Mesendoderm (in vitro differentiated cells): ENCODE measurements around the gene CSTB.

Source experiments
- DNase-seq: peaks from one replicate; pipeline ENCODE4 v3.0.0; 2013
- H2AK5ac ChIP-seq: 2 replicates; pipeline ENCODE4 v1.6.1; 2013; ENCODE audit warnings: low read length, inconsistent platforms
- H2BK120ac ChIP-seq: 2 replicates; pipeline ENCODE4 v1.6.1; 2013; ENCODE audit warnings: low read depth, mild to moderate bottlenecking, low read length, moderate library complexity, mixed read lengths
- H2BK15ac ChIP-seq: replicated peaks from 2 replicates; pipeline ENCODE4 v1.6.1; 2013; ENCODE audit warnings: low read depth, mild to moderate bottlenecking, moderate library complexity
- H2BK5ac ChIP-seq: 2 replicates; pipeline ENCODE4 v1.6.1; 2013; ENCODE audit warnings: low read length, inconsistent platforms
- H3K18ac ChIP-seq: 2 replicates; pipeline ENCODE4 v1.6.1; 2013; ENCODE audit warnings: mild to moderate bottlenecking, low read length, mixed read lengths
- H3K23ac ChIP-seq: one replicate; pipeline ENCODE4 v1.6.1; 2013; ENCODE audit warnings: low read length
- H3K27ac ChIP-seq: 2 replicates; pipeline ENCODE4 v1.5.1; 2013; ENCODE audit warnings: low read depth, mild to moderate bottlenecking, inconsistent platforms, low read length, moderate library complexity
- H3K27me3 ChIP-seq: 2 replicates; pipeline ENCODE4 v1.6.1; 2013; ENCODE audit warnings: low read length, control low read depth, mild to moderate bottlenecking, inconsistent platforms; ENCODE audit not compliant: insufficient read depth, poor library complexity
- H3K36me3 ChIP-seq: 2 replicates; pipeline ENCODE4 v1.6.1; 2013; ENCODE audit warnings: low read length, inconsistent platforms; ENCODE audit not compliant: control insufficient read depth, insufficient read depth
- H3K4ac ChIP-seq: one replicate; pipeline ENCODE4 v1.6.1; 2013; ENCODE audit warnings: low read depth, mild to moderate bottlenecking, low read length, moderate library complexity
- H3K4me1 ChIP-seq: 2 replicates; pipeline ENCODE4 v1.6.1; 2013; ENCODE audit warnings: low read depth, low read length, inconsistent platforms; ENCODE audit not compliant: control insufficient read depth
- H3K4me2 ChIP-seq: 2 replicates; pipeline ENCODE4 v1.6.1; 2013; ENCODE audit warnings: low read length
- H3K4me3 ChIP-seq: 2 replicates; pipeline ENCODE4 v1.5.1; 2013; ENCODE audit warnings: mild to moderate bottlenecking, low read length
- H3K56ac ChIP-seq: one replicate; pipeline ENCODE4 v1.6.1; 2013; ENCODE audit warnings: low read length
- H3K79me1 ChIP-seq: 2 replicates; pipeline ENCODE4 v1.6.1; 2013; ENCODE audit warnings: low read length, inconsistent platforms
- H3K79me2 ChIP-seq: 2 replicates; pipeline ENCODE4 v1.6.1; 2013; ENCODE audit warnings: mild to moderate bottlenecking, low read length; ENCODE audit not compliant: control insufficient read depth, insufficient read depth
- H3K9ac ChIP-seq: 2 replicates; pipeline ENCODE4 v1.6.1; 2013; ENCODE audit warnings: low read length, inconsistent platforms
- H4K5ac ChIP-seq: one replicate; pipeline ENCODE4 v1.6.1; 2013; ENCODE audit warnings: low read length
- H4K8ac ChIP-seq: one replicate; pipeline ENCODE4 v1.6.1; 2013; ENCODE audit warnings: low read depth, mild to moderate bottlenecking, control low read depth, low read length, moderate library complexity
- WGBS: extraction: QIAGEN DNeasy Blood & Tissue Kit; methylation state at CpG from one replicate; pipeline ENCODE4 v1.1.7; 2013; ENCODE audit warnings: low lambda C conversion rate, missing lambda C conversion rate; ENCODE audit not compliant: insufficient coverage; ENCODE audit errors: extremely low coverage; 5-methylcytosine and 5-hydroxymethylcytosine counted together

Gene CSTB

DNA sequence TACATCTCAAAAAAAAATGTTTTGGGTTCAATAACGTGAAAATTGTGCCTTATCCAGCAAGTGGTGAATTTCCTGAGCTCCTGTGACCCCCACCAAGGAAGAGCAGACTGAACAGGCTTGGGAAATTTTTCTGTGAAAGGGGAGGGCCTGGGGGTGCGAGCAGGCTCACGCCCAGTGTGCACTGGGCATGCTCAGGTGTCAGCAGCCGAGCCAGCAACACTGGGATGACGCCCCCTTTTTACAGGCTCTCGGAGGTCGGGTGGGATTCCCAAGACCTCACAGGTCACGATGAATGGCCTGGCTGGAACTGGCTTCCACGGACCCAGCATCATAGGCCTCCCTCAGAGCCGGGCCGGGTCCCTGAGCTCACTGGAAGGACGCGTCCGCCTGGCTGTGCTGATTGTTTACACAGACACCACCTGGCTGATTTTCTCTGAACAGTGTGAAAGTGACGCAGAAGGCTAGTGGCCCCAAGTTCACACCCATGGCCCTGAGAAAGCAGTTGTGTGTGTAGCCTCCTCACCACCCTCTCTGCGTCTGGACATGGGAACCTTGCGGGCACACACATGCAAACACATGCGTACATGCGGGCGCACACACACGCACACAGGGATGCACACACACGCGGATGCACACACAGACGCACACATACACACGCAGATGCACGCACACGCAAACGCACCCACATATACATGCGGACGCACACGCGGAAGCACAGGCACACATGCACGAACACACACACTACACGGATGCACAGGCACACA lies 9.2 kb downstream of the CSTB start:
- no peaks in the 10 kb centered on the region for H3K27me3 ChIP-seq
- H3K4me3 ChIP-seq: no peak overlapping the region
- H3K4me1 ChIP-seq: peaks cover 5% of the 10 kb centered on the region
- no peak overlapping the region for H2BK120ac ChIP-seq
- H4K8ac ChIP-seq: no peak overlapping the region
- peak overlapping the region; percentile 0 for H3K56ac ChIP-seq
- H3K27ac ChIP-seq: no peak overlapping the region
- H3K4ac ChIP-seq: no peak overlapping the region
- DNase-seq: no peak
- H4K5ac ChIP-seq: no peak overlapping the region
- no peak overlapping the region for H3K9ac ChIP-seq
- H3K79me2 ChIP-seq: no peaks in the 10 kb centered on the region
- no peak overlapping the region for H3K23ac ChIP-seq
- H2BK15ac ChIP-seq: no peak overlapping the region
- no peak overlapping the region for H3K4me2 ChIP-seq
- WGBS: no CpG with 5 or more reads among the region's 34 CpGs
- H3K79me1 ChIP-seq: no peaks in the 10 kb centered on the region
- no peak overlapping the region for H2AK5ac ChIP-seq
- no peaks in the 10 kb centered on the region for H3K36me3 ChIP-seq
- H3K18ac ChIP-seq: no peak overlapping the region
- no peak overlapping the region for H2BK5ac ChIP-seq

DNA sequence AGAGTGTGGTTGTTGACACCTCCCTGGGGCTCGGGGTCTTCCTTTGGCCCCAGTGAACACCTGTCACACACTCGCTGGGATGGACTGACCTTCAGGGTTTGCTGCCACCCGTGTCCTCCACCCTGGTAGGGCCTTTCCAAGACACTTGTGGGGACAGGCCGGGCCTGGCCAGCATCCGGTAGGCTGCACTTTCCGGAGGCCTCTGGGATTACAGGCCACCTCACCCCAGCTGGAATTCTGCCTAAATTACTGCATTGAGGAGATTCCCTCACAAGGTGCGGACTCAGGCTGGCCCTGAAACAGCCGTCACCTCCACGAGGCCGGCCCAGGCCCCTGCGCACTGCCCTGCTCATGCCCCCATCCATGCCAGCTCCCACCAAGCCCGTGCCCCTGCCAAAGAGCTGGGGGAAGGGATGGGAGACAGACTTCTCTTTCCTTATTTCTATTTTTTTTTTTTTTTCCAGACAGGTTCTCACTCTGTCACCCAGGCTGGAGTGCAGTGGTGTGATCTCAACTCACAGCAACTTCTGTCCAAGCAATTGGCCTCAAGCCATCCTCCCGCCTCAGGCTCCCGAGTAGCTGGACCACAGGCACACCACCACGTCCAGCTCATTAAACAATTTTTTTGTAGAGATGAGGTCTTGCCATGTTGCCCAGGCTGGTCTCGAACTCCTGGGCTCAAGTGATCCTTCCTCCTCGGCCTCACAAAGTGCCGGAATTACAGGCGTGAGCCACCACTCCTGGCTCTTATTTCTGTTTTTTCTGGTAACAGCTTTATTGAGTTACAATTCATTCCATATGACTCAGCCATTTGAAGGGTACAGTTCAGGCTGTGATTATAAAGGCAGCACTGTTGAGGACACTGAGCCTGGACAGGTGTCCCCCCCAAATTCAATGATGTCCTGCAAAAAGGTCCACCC lies 11.3 kb downstream of the CSTB start:
- WGBS: no CpG with 5 or more reads among the region's 19 CpGs
- no peak for DNase-seq
- no peak overlapping the region for H3K56ac ChIP-seq

DNA sequence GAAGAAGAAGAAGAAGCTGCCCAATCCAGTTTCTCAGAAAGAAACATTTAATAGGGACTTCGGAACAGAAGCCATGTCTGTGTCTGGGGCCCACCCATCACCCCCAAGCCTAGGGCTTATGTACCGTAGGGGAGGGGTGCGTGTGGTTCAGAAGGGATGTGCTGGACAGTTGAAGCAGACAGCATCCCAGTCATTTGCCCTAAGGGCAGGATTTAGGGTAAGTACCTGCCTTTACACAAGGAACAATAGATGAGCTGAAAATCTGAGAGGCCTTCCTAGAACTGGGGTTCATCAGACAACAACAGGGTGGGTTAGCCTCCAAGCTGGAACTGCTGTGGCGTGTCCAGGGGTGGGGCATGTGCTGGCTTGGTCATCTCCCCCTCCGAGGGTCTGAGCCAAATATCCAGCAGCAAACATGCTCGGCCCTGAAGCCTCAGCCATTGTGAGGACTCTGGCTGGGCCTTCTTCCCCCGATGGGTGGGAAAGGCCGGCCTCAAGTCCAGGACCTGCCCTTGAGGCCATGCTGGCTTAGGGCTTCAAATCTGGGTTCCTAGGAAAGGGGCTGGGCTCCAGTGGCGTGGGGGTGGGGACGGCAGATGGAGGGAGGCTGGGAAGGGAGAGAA lies 12.1 kb downstream of the CSTB start:
- DNase-seq: no peak
- Histone ChIP-seq H3K18ac (no peak overlapping the region), H3K79me2 (no peaks in the 10 kb centered on the region), H3K23ac (no peak overlapping the region), H2BK15ac (no peak overlapping the region), H3K4ac (no peak overlapping the region), H2BK120ac (no peak overlapping the region), H4K5ac (no peak overlapping the region), H2BK5ac (no peak overlapping the region), H3K79me1 (no peaks in the 10 kb centered on the region), H3K4me3 (no peak overlapping the region), H3K27me3 (no peaks in the 10 kb centered on the region), H3K56ac (no peak overlapping the region), H3K4me1 (peaks cover 2% of the 10 kb centered on the region), H4K8ac (no peak overlapping the region), H3K9ac (no peak overlapping the region), H3K27ac (no peak overlapping the region), H3K4me2 (no peak overlapping the region), H3K36me3 (no peaks in the 10 kb centered on the region), H2AK5ac (no peak overlapping the region)
- whole genome bisulfite sequencing: no CpG with 5 or more reads among the region's 10 CpGs

More for the DNA sequence above, 11.3 kb downstream of the CSTB start:
- Histone ChIP-seq H3K4ac (no peak overlapping the region), H3K79me2 (no peaks in the 10 kb centered on the region), H3K18ac (no peak overlapping the region), H2BK5ac (no peak overlapping the region), H3K27ac (no peak overlapping the region), H3K36me3 (no peaks in the 10 kb centered on the region), H3K9ac (no peak overlapping the region), H2BK120ac (no peak overlapping the region), H3K27me3 (no peaks in the 10 kb centered on the region), H3K4me3 (no peak overlapping the region), H3K4me2 (no peak overlapping the region), H3K79me1 (no peaks in the 10 kb centered on the region), H2BK15ac (no peak overlapping the region), H4K5ac (no peak overlapping the region), H4K8ac (no peak overlapping the region), H3K23ac (no peak overlapping the region), H2AK5ac (no peak overlapping the region), H3K4me1 (peaks cover 2% of the 10 kb centered on the region)

DNA sequence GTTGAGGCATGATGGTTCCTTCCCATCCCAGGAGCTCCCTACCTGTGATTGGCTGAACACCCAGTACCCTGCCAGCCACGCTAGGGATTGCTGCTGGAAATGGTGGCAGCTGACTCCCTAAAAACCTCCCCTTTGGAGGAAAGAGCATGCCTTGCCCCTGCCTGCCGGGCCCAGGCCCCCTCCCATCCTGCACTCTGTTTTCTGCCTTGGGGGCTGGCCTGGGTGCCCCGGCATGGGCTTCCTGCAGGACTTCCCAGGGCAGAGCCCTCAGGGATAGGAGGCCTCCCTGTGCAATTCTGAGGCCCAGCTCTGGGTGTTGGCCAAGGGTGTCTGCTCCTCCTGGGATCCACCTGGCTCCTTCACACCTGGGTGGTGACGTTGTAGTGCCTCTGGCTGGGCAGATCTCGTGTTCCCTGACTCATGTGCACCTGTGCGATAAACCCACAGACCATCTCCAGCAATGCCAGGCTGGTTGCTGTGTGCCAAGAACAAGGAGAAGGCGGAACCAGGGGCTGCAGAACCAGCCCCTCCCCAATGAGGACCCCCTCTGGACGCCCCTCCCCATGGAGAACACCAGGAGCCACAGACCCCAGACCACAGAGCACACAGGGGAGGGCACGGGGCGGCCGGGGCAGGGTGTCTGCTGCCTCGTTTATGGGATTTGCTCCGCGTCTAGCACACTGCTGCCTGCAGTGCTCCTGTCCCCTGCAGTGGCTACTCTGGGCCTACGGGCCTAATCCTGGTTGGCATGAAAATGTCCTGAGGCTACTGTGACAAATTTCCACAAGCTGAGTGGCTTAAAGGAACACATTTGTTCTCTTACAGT lies 13.6 kb downstream of the CSTB start:
- no peak overlapping the region for H3K4me3 ChIP-seq
- no peaks in the 10 kb centered on the region for H3K79me1 ChIP-seq
- no peak overlapping the region for H3K18ac ChIP-seq
- DNase-seq: no peak
- H2AK5ac ChIP-seq: no peak overlapping the region
- no peaks in the 10 kb centered on the region for H3K36me3 ChIP-seq
- H3K79me2 ChIP-seq: no peaks in the 10 kb centered on the region
- no peak overlapping the region for H4K5ac ChIP-seq
- no peak overlapping the region for H3K27ac ChIP-seq
- no peak overlapping the region for H3K4me2 ChIP-seq
- H3K9ac ChIP-seq: no peak overlapping the region
- H3K4ac ChIP-seq: no peak overlapping the region
- H2BK120ac ChIP-seq: no peak overlapping the region
- H2BK15ac ChIP-seq: no peak overlapping the region
- WGBS: no CpG with 5 or more reads among the region's 15 CpGs
- H3K27me3 ChIP-seq: no peaks in the 10 kb centered on the region
- no peak overlapping the region for H3K23ac ChIP-seq
- no peak overlapping the region for H2BK5ac ChIP-seq
- H4K8ac ChIP-seq: no peak overlapping the region
- no peak overlapping the region for H3K56ac ChIP-seq
- H3K4me1 ChIP-seq: no peaks in the 10 kb centered on the region

DNA sequence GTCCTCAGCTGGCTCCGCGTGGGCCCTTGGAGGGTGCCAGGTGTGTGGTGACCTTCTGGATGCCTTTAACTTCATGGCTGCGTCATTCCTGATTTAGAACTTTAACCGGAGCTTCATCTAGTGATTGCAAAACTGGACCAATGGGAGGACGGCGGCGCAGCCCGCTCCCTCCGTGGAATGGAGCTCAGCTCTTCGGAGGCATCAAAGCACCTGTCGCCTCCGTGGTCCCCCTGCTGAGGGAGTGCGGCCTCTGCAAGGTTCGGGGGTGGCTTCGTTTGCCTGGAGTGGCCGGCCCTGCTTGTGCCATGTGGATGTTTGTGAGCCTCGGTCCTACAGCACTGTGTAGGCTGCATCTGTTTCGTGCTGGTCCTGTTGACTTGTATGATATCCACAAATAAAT lies 14.2 kb downstream of the CSTB start:
- H3K4me2 ChIP-seq: no peak overlapping the region
- no peak overlapping the region for H3K23ac ChIP-seq
- H2BK15ac ChIP-seq: no peak overlapping the region
- no peak overlapping the region for H2AK5ac ChIP-seq
- no peak overlapping the region for H3K18ac ChIP-seq
- H4K5ac ChIP-seq: no peak overlapping the region
- H3K56ac ChIP-seq: no peak overlapping the region
- no peaks in the 10 kb centered on the region for H3K27me3 ChIP-seq
- no peak overlapping the region for H3K9ac ChIP-seq
- no peak overlapping the region for H2BK5ac ChIP-seq
- no CpG with 5 or more reads among the region's 18 CpGs for WGBS
- H3K79me1 ChIP-seq: no peaks in the 10 kb centered on the region
- H3K36me3 ChIP-seq: no peaks in the 10 kb centered on the region
- no peak overlapping the region for H4K8ac ChIP-seq
- no peaks in the 10 kb centered on the region for H3K79me2 ChIP-seq
- H3K27ac ChIP-seq: no peak overlapping the region
- H3K4me3 ChIP-seq: no peak overlapping the region
- no peak overlapping the region for H2BK120ac ChIP-seq
- DNase-seq: no peak
- no peaks in the 10 kb centered on the region for H3K4me1 ChIP-seq
- no peak overlapping the region for H3K4ac ChIP-seq
